Vagina (tissue), 2 donors: ENCODE data around the gene GSG1L. TPM values are rescaled to one million over a fixed set of nuclear protein-coding genes. Genes with fewer than 3 reads are reported as not detected.

Experiments used
- DNase-seq, 2 donors: peaks; one replicate each; pipeline ENCODE4 v3.0.0-alpha.2; 2017; ENCODE audit errors: extremely low spot score in 2 of 2
- H3K27ac ChIP-seq: fragments of 200-600 bp; sonication (generic); one replicate; pipeline ENCODE4 v1.5.1; 2019
- H3K27me3 ChIP-seq: fragments of 200-600 bp; sonication (generic); one replicate; pipeline ENCODE4 v1.5.1; 2019
- H3K36me3 ChIP-seq, 2 donors: fragments of 200-600 bp; sonication (generic); one replicate each; pipeline ENCODE4 v1.5.1; 2017 to 2019
- H3K4me1 ChIP-seq: fragments of 200-600 bp; sonication (generic); one replicate; pipeline ENCODE4 v1.5.1; 2019
- H3K4me3 ChIP-seq, 2 donors: fragments of 200-600 bp; sonication (generic); 1 replicate in 1 of 2; 2 replicates in 1 of 2; pipeline ENCODE4 v1.5.1; 2016 to 2019
- H3K9me3 ChIP-seq: fragments of 200-600 bp; sonication (generic); one replicate; pipeline ENCODE4 v1.5.1; 2019
- POLR2A ChIP-seq, 2 donors: fragments of 450-650 bp; IDR thresholded peaks; one replicate each; pipeline ENCODE4 v1.6.1; 2017; ENCODE audit warnings: antibody characterized with exemption in 2 of 2, mild to moderate bottlenecking in 2 of 2, moderate library complexity in 2 of 2
- POLR2AphosphoS5 ChIP-seq, 2 donors: sonication (generic); formaldehyde crosslinking; IDR thresholded peaks; one replicate each; pipeline ENCODE4 v1.9.0; 2017; ENCODE audit warnings: antibody characterized with exemption in 2 of 2, mild to moderate bottlenecking in 2 of 2, low read depth in 1 of 2; ENCODE audit not compliant: insufficient read depth in 1 of 2
- intact Hi-C: fragments of 100-400 bp; cut with DNase I; formaldehyde crosslinking; loops from one replicate; pipeline ENCODE4 v1.15.1; 2023
- total RNA-seq: library from RNA; depleted of rRNA; stranded (reverse); fragments of >200 nt; gene quantifications from one replicate; pipeline ENCODE4 v1.2.3, GENCODE V29; 2016
- TF ChIP-seq, protein P1 (sequence below), 3 experiments: fragments of 450-650 bp in 2 of 3; fragments of 200-600 bp in 1 of 3; sonication (generic) in 1 of 3; IDR thresholded peaks; one replicate each; pipeline ENCODE4 v1.5.1; 2017 to 2019; ENCODE audit warnings: antibody characterized with exemption in 3 of 3, mild to moderate bottlenecking in 2 of 3, moderate library complexity in 2 of 3

The GSG1L gene
- total RNA-seq, 1 donor from 2014 or later, result not detected

DNA sequence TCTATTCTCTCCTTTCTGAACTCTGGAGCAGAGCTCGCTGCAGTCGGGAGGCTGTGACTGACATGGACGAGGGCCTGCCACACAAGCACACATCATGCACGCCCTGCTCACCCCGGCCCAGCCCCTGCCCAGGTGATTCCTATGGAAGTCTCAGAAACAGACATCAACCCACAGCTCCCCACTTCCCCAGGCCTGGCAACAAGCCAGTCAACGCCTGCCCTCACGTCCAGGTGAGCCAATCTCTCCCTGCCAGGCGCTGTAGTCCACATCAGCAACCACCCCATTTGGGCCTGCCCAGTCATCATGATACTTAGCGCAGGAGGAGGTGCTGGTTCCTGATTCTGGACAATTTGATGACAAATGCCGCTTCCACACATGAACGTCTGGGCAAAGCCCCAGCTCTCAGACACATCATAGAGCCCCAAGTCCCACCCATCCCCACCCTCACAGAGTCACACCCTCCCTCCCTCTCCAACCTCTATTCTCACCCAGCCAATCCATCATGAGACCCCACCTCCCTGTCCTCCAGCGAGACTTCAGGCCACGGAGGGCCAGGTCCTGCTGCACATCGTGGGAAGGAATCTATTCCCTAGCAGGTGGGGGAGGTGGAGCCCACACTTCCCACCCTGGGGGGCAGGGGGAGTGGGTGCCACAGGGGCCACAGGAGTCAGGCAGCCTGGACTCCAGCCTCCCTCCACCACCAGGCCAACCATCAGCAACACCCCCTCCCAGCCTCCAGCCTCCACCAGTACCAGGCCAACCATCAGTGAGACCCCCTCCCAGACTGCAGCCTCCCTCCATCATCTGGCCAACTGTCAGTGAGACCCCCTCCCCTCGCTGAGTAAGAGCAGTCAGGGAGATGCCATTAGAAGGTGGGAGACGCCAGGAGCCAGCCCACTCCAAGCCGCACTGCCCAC lies 33.7 kb upstream of the GSG1L start:
- Histone ChIP-seq H3K4me3 (no peak overlapping the region), H3K4me1 (no peaks in the 10 kb centered on the region), H3K36me3 (peaks cover 0 to 45% of the 10 kb centered on the region in 2 donors), H3K27ac (no peak overlapping the region), H3K9me3 (no peaks in the 10 kb centered on the region), H3K27me3 (no peaks in the 10 kb centered on the region)
- no peak for DNase-seq
- TF ChIP-seq, protein P1, sequence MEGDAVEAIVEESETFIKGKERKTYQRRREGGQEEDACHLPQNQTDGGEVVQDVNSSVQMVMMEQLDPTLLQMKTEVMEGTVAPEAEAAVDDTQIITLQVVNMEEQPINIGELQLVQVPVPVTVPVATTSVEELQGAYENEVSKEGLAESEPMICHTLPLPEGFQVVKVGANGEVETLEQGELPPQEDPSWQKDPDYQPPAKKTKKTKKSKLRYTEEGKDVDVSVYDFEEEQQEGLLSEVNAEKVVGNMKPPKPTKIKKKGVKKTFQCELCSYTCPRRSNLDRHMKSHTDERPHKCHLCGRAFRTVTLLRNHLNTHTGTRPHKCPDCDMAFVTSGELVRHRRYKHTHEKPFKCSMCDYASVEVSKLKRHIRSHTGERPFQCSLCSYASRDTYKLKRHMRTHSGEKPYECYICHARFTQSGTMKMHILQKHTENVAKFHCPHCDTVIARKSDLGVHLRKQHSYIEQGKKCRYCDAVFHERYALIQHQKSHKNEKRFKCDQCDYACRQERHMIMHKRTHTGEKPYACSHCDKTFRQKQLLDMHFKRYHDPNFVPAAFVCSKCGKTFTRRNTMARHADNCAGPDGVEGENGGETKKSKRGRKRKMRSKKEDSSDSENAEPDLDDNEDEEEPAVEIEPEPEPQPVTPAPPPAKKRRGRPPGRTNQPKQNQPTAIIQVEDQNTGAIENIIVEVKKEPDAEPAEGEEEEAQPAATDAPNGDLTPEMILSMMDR (IDR thresholded peaks at IDR 0.05), result no peak
- TF ChIP-seq POLR2A (IDR thresholded peaks at IDR 0.05) (no peak), POLR2AphosphoS5 (IDR thresholded peaks at IDR 0.05; ENCODE audit: insufficient read depth in 1 of 2, low read depth in 1 of 2) (no peak)
- intact Hi-C loops, result no loop called here

DNA sequence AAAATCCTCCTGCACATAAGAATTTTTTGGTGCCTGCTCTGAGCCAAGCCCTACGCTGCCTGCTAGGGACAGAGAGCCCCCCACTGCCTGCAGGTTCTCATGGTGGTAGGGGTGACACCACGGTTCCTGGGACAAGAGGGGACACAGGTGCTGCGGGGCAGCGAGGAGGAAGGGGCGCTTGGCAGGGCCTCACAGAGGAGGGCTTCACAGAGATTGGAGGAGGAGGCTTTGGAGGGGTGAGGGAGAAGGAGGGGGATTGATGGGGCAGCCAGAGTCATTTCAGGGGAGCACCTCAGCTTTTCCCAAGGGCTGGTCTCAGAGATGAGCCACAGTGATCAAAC lies 29.8 kb upstream of the GSG1L start:
- TF ChIP-seq POLR2A (IDR thresholded peaks at IDR 0.05) (no peak), POLR2AphosphoS5 (IDR thresholded peaks at IDR 0.05; ENCODE audit: insufficient read depth in 1 of 2, low read depth in 1 of 2) (no peak)
- TF ChIP-seq, protein P1 (IDR thresholded peaks at IDR 0.05), result no peak
- no peaks in the 10 kb centered on the region for H3K9me3 ChIP-seq
- no peaks in the 10 kb centered on the region for H3K27me3 ChIP-seq
- no peak for DNase-seq
- no peaks in the 10 kb centered on the region for H3K4me1 ChIP-seq
- H3K27ac ChIP-seq, result no peak overlapping the region
- intact Hi-C loops, result no loop called here
- no peak overlapping the region for H3K4me3 ChIP-seq
- H3K36me3 ChIP-seq, result peaks cover 0 to 9% of the 10 kb centered on the region in 2 donors

DNA sequence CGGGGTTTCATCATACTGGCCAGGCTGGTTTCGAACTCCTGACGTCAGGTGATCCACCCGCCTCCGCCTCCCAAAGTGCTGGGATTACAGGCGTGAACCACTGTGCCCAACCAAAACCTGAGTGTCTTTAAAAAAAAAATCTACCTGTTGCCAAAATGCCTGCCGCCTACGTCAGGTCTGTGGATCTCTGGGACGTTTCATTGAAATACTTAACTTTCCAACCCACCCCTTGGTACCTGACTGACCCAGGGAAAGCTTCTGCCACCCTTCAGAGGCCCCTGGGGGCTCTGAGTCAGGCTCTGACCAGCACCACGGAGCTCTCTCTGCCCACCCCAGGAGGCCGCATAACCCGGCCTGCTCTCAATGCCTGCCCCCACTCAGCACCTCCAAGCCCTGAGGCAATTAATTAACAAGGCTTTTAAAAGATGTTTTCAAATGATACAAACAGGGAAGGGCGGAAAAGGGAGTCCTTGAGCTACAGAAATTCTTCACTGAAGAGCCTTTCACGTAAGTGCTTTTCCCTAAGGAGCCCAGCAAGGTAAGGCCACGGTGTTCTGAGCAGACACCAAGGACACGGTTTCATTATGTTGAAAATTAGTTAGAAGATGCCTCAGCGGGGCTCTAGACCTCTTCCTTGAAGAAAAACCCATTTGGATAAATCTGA lies 29.3 kb upstream of the GSG1L start:
- no peak overlapping the region for H3K27ac ChIP-seq
- H3K27me3 ChIP-seq, result no peaks in the 10 kb centered on the region
- no peak for TF ChIP-seq POLR2AphosphoS5 (IDR thresholded peaks at IDR 0.05; ENCODE audit: insufficient read depth in 1 of 2, low read depth in 1 of 2)
- TF ChIP-seq POLR2A (IDR thresholded peaks at IDR 0.05), result no peak
- H3K36me3 ChIP-seq, result peaks cover 0 to 4% of the 10 kb centered on the region in 2 donors
- H3K4me1 ChIP-seq, result no peaks in the 10 kb centered on the region
- intact Hi-C loops, result no loop called here
- no peak for DNase-seq
- no peak overlapping the region for H3K4me3 ChIP-seq
- no peaks in the 10 kb centered on the region for H3K9me3 ChIP-seq

DNA sequence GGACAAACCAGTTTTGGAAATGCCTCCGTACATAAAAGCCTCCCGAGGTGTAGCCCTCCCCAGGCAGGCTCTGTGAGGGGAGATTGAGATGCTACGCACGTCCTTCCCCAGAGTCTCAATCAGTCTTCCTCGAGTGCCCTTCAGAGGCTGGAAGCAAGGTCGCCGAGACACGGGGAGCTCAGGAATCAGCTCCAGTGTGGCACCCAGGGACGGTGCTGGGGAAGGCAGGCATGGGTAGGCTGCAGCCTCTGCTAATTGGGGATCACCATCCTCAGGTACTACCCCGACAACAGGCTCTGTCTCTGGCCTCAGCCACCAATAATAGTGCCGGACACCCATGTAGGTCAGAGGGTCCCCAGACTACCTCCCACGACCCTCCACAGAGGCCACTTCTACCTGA lies 28.1 kb upstream of the GSG1L start:
- no peak overlapping the region for H3K4me3 ChIP-seq

DNA sequence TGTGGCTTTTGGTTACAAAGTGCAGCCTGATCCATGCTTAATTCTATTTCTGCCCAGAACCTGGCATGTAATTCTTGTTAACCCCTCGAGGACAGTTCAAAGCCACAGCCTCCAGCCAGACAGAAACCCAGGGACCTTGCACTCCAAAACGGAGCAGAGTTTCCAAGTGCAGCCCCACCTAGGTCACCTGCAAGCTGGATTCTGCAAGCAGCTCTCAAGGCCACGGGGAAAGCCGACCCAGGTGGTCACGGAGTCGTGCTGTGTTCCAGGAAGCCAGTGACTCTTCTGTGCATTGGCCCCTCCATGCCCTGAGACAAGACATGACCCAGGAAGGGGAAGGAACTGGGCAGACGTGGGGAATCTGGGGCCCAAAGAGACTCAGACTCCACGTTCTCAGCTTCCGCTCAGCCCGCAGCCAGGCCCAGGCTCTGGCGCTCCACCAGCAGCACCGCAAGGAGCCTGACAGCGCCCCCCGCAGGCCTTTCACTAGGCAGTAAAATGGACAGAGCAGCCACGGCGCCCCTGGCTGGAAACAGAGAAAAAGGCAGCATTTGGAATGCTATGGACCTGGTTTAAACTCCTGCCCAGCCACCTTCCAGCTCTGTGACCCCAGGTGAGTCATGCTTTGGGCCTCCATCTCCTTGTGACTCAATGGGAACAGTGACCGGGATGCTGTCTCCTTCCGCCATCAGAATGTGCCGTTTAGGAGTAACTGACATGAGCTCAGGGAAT lies 27.3 kb upstream of the GSG1L start:
- intact Hi-C loops, result no loop called here
- H3K27me3 ChIP-seq, result no peaks in the 10 kb centered on the region
- no peaks in the 10 kb centered on the region for H3K36me3 ChIP-seq
- TF ChIP-seq POLR2A (IDR thresholded peaks at IDR 0.05), result no peak
- no peak for TF ChIP-seq POLR2AphosphoS5 (IDR thresholded peaks at IDR 0.05; ENCODE audit: insufficient read depth in 1 of 2, low read depth in 1 of 2)
- TF ChIP-seq, protein P1 (IDR thresholded peaks at IDR 0.05), result no peak
- no peaks in the 10 kb centered on the region for H3K4me1 ChIP-seq
- H3K27ac ChIP-seq, result no peak overlapping the region
- H3K4me3 ChIP-seq, result no peak overlapping the region
- DNase-seq, result no peak
- H3K9me3 ChIP-seq, result no peaks in the 10 kb centered on the region

More for the DNA sequence above, 28.1 kb upstream of the GSG1L start:
- no peak overlapping the region for H3K27ac ChIP-seq
- no peak for DNase-seq
- no peaks in the 10 kb centered on the region for H3K36me3 ChIP-seq
- no peaks in the 10 kb centered on the region for H3K4me1 ChIP-seq
- intact Hi-C loops, result no loop called here
- no peaks in the 10 kb centered on the region for H3K27me3 ChIP-seq
- TF ChIP-seq POLR2AphosphoS5 (IDR thresholded peaks at IDR 0.05; ENCODE audit: insufficient read depth in 1 of 2, low read depth in 1 of 2) (no peak), POLR2A (IDR thresholded peaks at IDR 0.05) (no peak)
- TF ChIP-seq, protein P1 (IDR thresholded peaks at IDR 0.05), result no peak
- H3K9me3 ChIP-seq, result no peaks in the 10 kb centered on the region
